ENCODE data around the gene HK2. TPM values are rescaled to one million over a fixed set of nuclear protein-coding genes. Genes with fewer than 3 reads are reported as not detected.
"Not testable (repeated sequence)": the region's sequence is repeated elsewhere in the genome, so short reads cannot be mapped to it uniquely, and the experiment has no call there.

HK2 gene
- 13.3 and 27.6 TPM in 2 replicates for total RNA-seq (ENCODE audit: low replicate concordance)
- long read RNA-seq, partial matches to known transcripts, result 4 of 9 reads
- long read RNA-seq, other reads (novel, unspliced or antisense), result 5 of 9 reads

GRCh38 chr2:74833418-74834233 lies at the start of gene HK2:
HK2 (plus strand) TSS chr2:74834127; CDS start chr2:74834581, 454 bp downstream.
- Mint-ChIP-seq H3K27me3 (peaks cover 29% of the 10 kb centered on the region), H3K36me3 (no peaks in the 10 kb centered on the region), H3K4me3 (peak within 1 kb of the TSS; percentile 93), H3K9me3 (no peaks in the 10 kb centered on the region), H3K4me1 (ENCODE audit: unreplicated experiment) (peaks cover 20% of the 10 kb centered on the region), H3K27ac (peak within 1 kb of the TSS; percentile 89)
- TF ChIP-seq, protein P1, sequence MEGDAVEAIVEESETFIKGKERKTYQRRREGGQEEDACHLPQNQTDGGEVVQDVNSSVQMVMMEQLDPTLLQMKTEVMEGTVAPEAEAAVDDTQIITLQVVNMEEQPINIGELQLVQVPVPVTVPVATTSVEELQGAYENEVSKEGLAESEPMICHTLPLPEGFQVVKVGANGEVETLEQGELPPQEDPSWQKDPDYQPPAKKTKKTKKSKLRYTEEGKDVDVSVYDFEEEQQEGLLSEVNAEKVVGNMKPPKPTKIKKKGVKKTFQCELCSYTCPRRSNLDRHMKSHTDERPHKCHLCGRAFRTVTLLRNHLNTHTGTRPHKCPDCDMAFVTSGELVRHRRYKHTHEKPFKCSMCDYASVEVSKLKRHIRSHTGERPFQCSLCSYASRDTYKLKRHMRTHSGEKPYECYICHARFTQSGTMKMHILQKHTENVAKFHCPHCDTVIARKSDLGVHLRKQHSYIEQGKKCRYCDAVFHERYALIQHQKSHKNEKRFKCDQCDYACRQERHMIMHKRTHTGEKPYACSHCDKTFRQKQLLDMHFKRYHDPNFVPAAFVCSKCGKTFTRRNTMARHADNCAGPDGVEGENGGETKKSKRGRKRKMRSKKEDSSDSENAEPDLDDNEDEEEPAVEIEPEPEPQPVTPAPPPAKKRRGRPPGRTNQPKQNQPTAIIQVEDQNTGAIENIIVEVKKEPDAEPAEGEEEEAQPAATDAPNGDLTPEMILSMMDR (conservative IDR thresholded peaks at IDR 0.05), result no peak
- DNase-seq (ENCODE audit: extremely low spot score, unreplicated experiment), result peak; percentile 85

DNA sequence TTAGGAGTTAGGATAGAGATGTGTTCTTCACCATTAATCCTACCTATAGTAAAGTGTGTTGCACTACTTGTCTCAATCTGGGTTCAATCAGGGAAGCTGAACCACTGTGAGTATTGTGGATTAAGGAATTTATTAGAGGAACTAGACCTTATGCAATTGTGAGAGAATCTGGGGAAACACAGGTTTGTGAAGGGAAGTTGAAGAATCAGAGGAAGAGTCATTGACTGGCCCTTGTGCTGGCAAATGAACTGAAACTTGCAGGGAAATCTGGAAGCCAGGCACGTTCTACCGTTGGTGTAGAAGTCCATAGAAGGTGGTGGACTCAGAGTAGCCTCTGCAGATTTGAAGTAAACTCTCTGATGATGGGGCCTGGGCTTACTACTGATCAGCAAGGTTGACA lies 44.7 kb upstream of the HK2 start:
- TF ChIP-seq, protein P1 (conservative IDR thresholded peaks at IDR 0.05), result no peak
- H3K4me1 Mint-ChIP-seq (ENCODE audit: unreplicated experiment), result no peaks in the 10 kb centered on the region
- no peaks in the 10 kb centered on the region for H3K36me3 Mint-ChIP-seq
- H3K27me3 Mint-ChIP-seq, result no peaks in the 10 kb centered on the region
- peaks cover 8% of the 10 kb centered on the region for H3K9me3 Mint-ChIP-seq
- no peak overlapping the region for H3K27ac Mint-ChIP-seq
- no peak overlapping the region for H3K4me3 Mint-ChIP-seq
- DNase-seq (ENCODE audit: extremely low spot score, unreplicated experiment), result no peak

- Mint-ChIP-seq H3K27me3 (no peaks in the 10 kb centered on the region), H3K4me3 (no peak overlapping the region), H3K4me1 (ENCODE audit: unreplicated experiment) (no peaks in the 10 kb centered on the region), H3K27ac (no peak overlapping the region), H3K9me3 (peaks cover 5% of the 10 kb centered on the region), H3K36me3 (no peaks in the 10 kb centered on the region)
- TF ChIP-seq, protein P1 (conservative IDR thresholded peaks at IDR 0.05), result no peak
- DNase-seq (ENCODE audit: extremely low spot score, unreplicated experiment), result no peak
Measured at GRCh38 chr2:74792282-74792681, 41.6 kb upstream of the HK2 start.

DNA sequence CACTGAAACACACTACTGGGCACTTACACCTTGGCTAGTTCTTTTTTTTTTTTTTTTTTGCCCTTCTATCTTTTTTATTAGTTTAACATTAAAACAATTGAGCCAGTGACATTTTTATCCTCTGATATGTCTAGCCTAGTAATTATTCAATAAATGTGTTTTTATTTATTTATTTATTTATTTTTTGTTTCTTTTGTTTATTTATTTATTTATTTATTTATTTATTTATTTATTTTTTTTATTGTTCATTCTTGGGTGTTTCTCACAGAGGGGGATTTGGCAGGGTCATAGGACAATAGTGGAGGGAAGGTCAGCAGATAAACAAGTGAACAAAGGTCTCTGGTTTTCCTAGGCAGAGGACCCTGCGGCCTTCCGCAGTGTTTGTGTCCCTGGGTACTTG lies 39.0 kb upstream of the HK2 start:
- H3K4me3 Mint-ChIP-seq, result not testable (repeated sequence)

DNA sequence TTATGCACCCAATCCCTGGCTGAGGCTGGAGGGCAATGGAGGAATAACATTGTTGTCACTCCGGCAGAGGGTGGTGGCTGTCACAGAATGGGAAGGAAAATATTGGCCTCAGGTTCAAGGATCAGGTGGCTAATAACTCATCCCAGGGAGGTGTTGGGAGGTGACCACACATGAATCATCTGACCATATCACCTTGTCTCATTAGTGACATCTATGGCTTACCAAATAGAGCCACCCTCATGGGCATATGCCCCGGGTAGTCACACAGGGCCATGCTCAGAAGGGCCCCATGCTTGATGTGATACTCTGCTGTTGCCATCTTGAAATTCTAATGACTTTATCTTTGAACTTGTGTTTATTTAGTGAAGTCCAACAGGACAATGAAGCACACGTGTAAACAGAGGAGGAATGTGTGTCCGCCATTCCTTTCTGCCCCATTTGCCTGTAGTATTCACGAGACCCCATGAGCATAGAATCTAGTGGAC lies 27.5 kb upstream of the HK2 start:
- Mint-ChIP-seq H3K27ac (no peak overlapping the region), H3K9me3 (no peaks in the 10 kb centered on the region), H3K27me3 (peaks cover 12% of the 10 kb centered on the region), H3K36me3 (no peaks in the 10 kb centered on the region), H3K4me1 (ENCODE audit: unreplicated experiment) (no peaks in the 10 kb centered on the region), H3K4me3 (no peak overlapping the region)
- no peak for DNase-seq (ENCODE audit: extremely low spot score, unreplicated experiment)
- TF ChIP-seq, protein P1 (conservative IDR thresholded peaks at IDR 0.05), result no peak

More for the DNA sequence above, 39.0 kb upstream of the HK2 start:
- not testable (repeated sequence) for H3K36me3 Mint-ChIP-seq; H3K27me3 Mint-ChIP-seq; DNase-seq (ENCODE audit: extremely low spot score, unreplicated experiment); H3K4me1 Mint-ChIP-seq (ENCODE audit: unreplicated experiment); H3K9me3 Mint-ChIP-seq; H3K27ac Mint-ChIP-seq

- TF ChIP-seq, protein P1 (conservative IDR thresholded peaks at IDR 0.05), result no peak
- H3K9me3 Mint-ChIP-seq, result no peaks in the 10 kb centered on the region
- DNase-seq (ENCODE audit: extremely low spot score, unreplicated experiment), result no peak
- H3K36me3 Mint-ChIP-seq, result no peaks in the 10 kb centered on the region
- no peak overlapping the region for H3K27ac Mint-ChIP-seq
- H3K4me1 Mint-ChIP-seq (ENCODE audit: unreplicated experiment), result no peaks in the 10 kb centered on the region
- no peak overlapping the region for H3K4me3 Mint-ChIP-seq
- H3K27me3 Mint-ChIP-seq, result peaks cover 17% of the 10 kb centered on the region
Measured at GRCh38 chr2:74806920-74807319, 27.0 kb upstream of the HK2 start.

Measured in type B pancreatic cell (in vitro differentiated cells).